CD14-positive monocyte (primary cell): Measurements from ENCODE around the gene CACHD1. TPM values are rescaled to one million over a fixed set of nuclear protein-coding genes. Genes with fewer than 3 reads are reported as not detected.

Source experiments
- DNase-seq, 3 donors: peaks; one replicate each; pipeline ENCODE4 v3.0.0-alpha.2; 2011 to 2022
- H2AFZ ChIP-seq: 2 replicates; pipeline ENCODE4 v1.6.0; 2012; ENCODE audit warnings: mild to moderate bottlenecking, low read depth, low read length, inconsistent platforms; ENCODE audit not compliant: insufficient read depth, poor library complexity, severe bottlenecking
- H3K27ac ChIP-seq, 2 donors: 1 replicate in 1 of 2; 2 replicates in 1 of 2; pipeline ENCODE4 v1.5.1; 2012 to 2013; ENCODE audit warnings: low read length in 2 of 2, control low read depth in 1 of 2, inconsistent platforms in 1 of 2, low read depth in 1 of 2, mild to moderate bottlenecking in 1 of 2
- H3K27me3 ChIP-seq, 2 donors: one replicate each; pipeline versions ENCODE4 v1.6.0 to v1.6.1; 2011 to 2013; ENCODE audit warnings: low read length in 2 of 2; ENCODE audit not compliant: control insufficient read depth in 2 of 2, insufficient read depth in 2 of 2
- H3K36me3 ChIP-seq, 2 donors: replicated peaks in 1 of 2; 1 replicate in 1 of 2; 2 replicates in 1 of 2; pipeline versions ENCODE4 v1.5.1 to v1.6.1; 2012 to 2013; ENCODE audit warnings: low read length in 2 of 2, control low read depth in 1 of 2, inconsistent platforms in 1 of 2, mild to moderate bottlenecking in 1 of 2; ENCODE audit not compliant: insufficient read depth in 2 of 2, control insufficient read depth in 1 of 2
- H3K4me1 ChIP-seq, 2 donors: 1 replicate in 1 of 2; 2 replicates in 1 of 2; pipeline versions ENCODE4 v1.5.1 to v1.6.1; 2012 to 2013; ENCODE audit warnings: low read length in 2 of 2, control low read depth in 1 of 2, inconsistent platforms in 1 of 2, mild to moderate bottlenecking in 1 of 2, moderate library complexity in 1 of 2; ENCODE audit not compliant: insufficient read depth in 2 of 2, control insufficient read depth in 1 of 2
- H3K4me2 ChIP-seq: replicated peaks from 2 replicates; pipeline ENCODE3; 2012; ENCODE audit warnings: low read length, moderate library complexity, mild to moderate bottlenecking; ENCODE audit not compliant: poor library complexity, severe bottlenecking; ENCODE audit errors: extremely low read depth
- H3K4me3 ChIP-seq, 3 experiments: fragments of 200-600 bp in 1 of 3; sonication (generic) in 1 of 3; replicated peaks in 1 of 3; 1 replicate in 2 of 3; 2 replicates in 1 of 3; pipeline ENCODE4 v1.5.1; 2011 to 2013; ENCODE audit warnings: low read length in 3 of 3, mild to moderate bottlenecking in 3 of 3, control low read depth in 2 of 3, low read depth in 2 of 3, inconsistent platforms in 1 of 3, moderate library complexity in 1 of 3
- H3K79me2 ChIP-seq: 2 replicates; pipeline ENCODE4 v1.6.0; 2012; ENCODE audit warnings: mild to moderate bottlenecking, control low read depth, inconsistent platforms, low read length, moderate library complexity; ENCODE audit not compliant: insufficient read depth
- H3K9ac ChIP-seq: 2 replicates; pipeline ENCODE4 v1.6.0; 2017; ENCODE audit warnings: low read length, mild to moderate bottlenecking; ENCODE audit not compliant: insufficient read depth, poor library complexity, severe bottlenecking
- H3K9me3 ChIP-seq, 2 donors: replicated peaks in 1 of 2; 1 replicate in 1 of 2; 2 replicates in 1 of 2; pipeline versions ENCODE4 v1.5.1 to v1.6.1; 2012 to 2013; ENCODE audit warnings: low read length in 2 of 2, control low read depth in 1 of 2; ENCODE audit not compliant: control insufficient read depth in 1 of 2, insufficient read depth in 1 of 2
- H4K20me1 ChIP-seq: 2 replicates; pipeline ENCODE4 v1.6.0; 2012; ENCODE audit warnings: mild to moderate bottlenecking, low read length, control low read depth, moderate library complexity; ENCODE audit not compliant: insufficient read depth
- H3K27ac Mint-ChIP-seq, 7 donors: one replicate each; pipeline ENCODE4 v1.8.0; 2020; ENCODE audit warnings: mild to moderate bottlenecking in 7 of 7, mixed read lengths in 7 of 7, moderate library complexity in 6 of 7, inconsistent platforms in 2 of 7
- H3K27me3 Mint-ChIP-seq, 3 donors: one replicate each; pipeline ENCODE4 v1.8.0; 2021 to 2022; ENCODE audit warnings: low read depth in 3 of 3, mild to moderate bottlenecking in 3 of 3, mixed read lengths in 3 of 3, moderate library complexity in 3 of 3, inconsistent platforms in 1 of 3
- H3K36me3 Mint-ChIP-seq, 2 donors: one replicate each; pipeline ENCODE4 v1.8.0; 2020; ENCODE audit warnings: mixed read lengths in 2 of 2, inconsistent platforms in 1 of 2, mild to moderate bottlenecking in 1 of 2
- H3K4me1 Mint-ChIP-seq: one replicate; pipeline ENCODE4 v1.8.0; 2020; ENCODE audit warnings: mild to moderate bottlenecking, mixed read lengths
- H3K4me3 Mint-ChIP-seq, 2 donors: one replicate each; pipeline ENCODE4 v1.8.0; 2020; ENCODE audit warnings: mild to moderate bottlenecking in 2 of 2, mixed read lengths in 2 of 2, moderate library complexity in 1 of 2
- H3K9me3 Mint-ChIP-seq, 7 donors: one replicate each; pipeline ENCODE4 v1.8.0; 2020 to 2022; ENCODE audit warnings: mixed read lengths in 7 of 7, mild to moderate bottlenecking in 6 of 7, moderate library complexity in 6 of 7, inconsistent platforms in 2 of 7
- WGBS: methylation state at CpG from one replicate; pipeline ENCODE4 v1.1.5; 2013; ENCODE audit warnings: missing lambda C conversion rate; ENCODE audit not compliant: insufficient coverage; 5-methylcytosine and 5-hydroxymethylcytosine counted together
- intact Hi-C, 2 donors: fragments of 100-400 bp; cut with micrococcal nuclease; formaldehyde crosslinking; loops; one replicate each; pipeline versions ENCODE4 v1.15.0 to v1.15.1; 2023
- polyA plus RNA-seq, 3 donors: library from polyadenylated mRNA; depleted of rRNA in 1 of 3; unstranded in 2 of 3; stranded (reverse) in 1 of 3; fragments of 300-500 nt in 2 of 3; fragments of >200 nt in 1 of 3; fragmentation: Illumina TruSeq in 2 of 3; gene quantifications; 1 replicate in 2 of 3; 2 replicates in 1 of 3; pipeline ENCODE4 v1.2.3, GENCODE V29; 2012 to 2021
- TF ChIP-seq, protein P1 (sequence below): fragments of 200-600 bp; IDR thresholded peaks from one replicate; pipeline ENCODE4 v1.8.0; 2022; ENCODE audit warnings: antibody characterized with exemption, mild to moderate bottlenecking

CACHD1 gene
- polyA plus RNA-seq, 3 donors = 0.12 TPM; not detected in 2

GRCh38 chr1:64678366-64678765, 208.4 kb downstream of the CACHD1 start:
- H3K4me1 Mint-ChIP-seq = no peaks in the 10 kb centered on the region
- H3K27ac ChIP-seq = no peak overlapping the region
- H3K27ac Mint-ChIP-seq = no peak overlapping the region
- no peaks in the 10 kb centered on the region for H3K79me2 ChIP-seq
- DNase-seq = no peak
- H3K27me3 Mint-ChIP-seq = peaks cover 0 to 3% (median 1%) of the 10 kb centered on the region in 3 donors
- no peak overlapping the region for H3K4me3 ChIP-seq
- H3K4me2 ChIP-seq = no peak overlapping the region
- intact Hi-C loops = no loop called here
- no peak overlapping the region for H3K9ac ChIP-seq
- 81% methylated on average over 3 of the region's 3 CpGs for WGBS
- no peak overlapping the region for H2AFZ ChIP-seq
- TF ChIP-seq, protein P1, sequence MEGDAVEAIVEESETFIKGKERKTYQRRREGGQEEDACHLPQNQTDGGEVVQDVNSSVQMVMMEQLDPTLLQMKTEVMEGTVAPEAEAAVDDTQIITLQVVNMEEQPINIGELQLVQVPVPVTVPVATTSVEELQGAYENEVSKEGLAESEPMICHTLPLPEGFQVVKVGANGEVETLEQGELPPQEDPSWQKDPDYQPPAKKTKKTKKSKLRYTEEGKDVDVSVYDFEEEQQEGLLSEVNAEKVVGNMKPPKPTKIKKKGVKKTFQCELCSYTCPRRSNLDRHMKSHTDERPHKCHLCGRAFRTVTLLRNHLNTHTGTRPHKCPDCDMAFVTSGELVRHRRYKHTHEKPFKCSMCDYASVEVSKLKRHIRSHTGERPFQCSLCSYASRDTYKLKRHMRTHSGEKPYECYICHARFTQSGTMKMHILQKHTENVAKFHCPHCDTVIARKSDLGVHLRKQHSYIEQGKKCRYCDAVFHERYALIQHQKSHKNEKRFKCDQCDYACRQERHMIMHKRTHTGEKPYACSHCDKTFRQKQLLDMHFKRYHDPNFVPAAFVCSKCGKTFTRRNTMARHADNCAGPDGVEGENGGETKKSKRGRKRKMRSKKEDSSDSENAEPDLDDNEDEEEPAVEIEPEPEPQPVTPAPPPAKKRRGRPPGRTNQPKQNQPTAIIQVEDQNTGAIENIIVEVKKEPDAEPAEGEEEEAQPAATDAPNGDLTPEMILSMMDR = no peak
- no peaks in the 10 kb centered on the region for H3K36me3 Mint-ChIP-seq
- H3K36me3 ChIP-seq = no peaks in the 10 kb centered on the region
- no peaks in the 10 kb centered on the region for H4K20me1 ChIP-seq
- H3K27me3 ChIP-seq = no peaks in the 10 kb centered on the region
- H3K9me3 Mint-ChIP-seq = no peaks in the 10 kb centered on the region
- no peaks in the 10 kb centered on the region for H3K4me1 ChIP-seq
- H3K9me3 ChIP-seq = no peaks in the 10 kb centered on the region
- H3K4me3 Mint-ChIP-seq = no peak overlapping the region

GRCh38 chr1:64679177-64679576, 209.2 kb downstream of the CACHD1 start:
- intact Hi-C loops = no loop called here
- H3K79me2 ChIP-seq = no peaks in the 10 kb centered on the region
- H3K4me3 Mint-ChIP-seq = no peak overlapping the region
- H4K20me1 ChIP-seq = no peaks in the 10 kb centered on the region
- H3K27ac ChIP-seq = no peak overlapping the region
- TF ChIP-seq, protein P1 = no peak
- H3K36me3 Mint-ChIP-seq = no peaks in the 10 kb centered on the region
- H3K36me3 ChIP-seq = no peaks in the 10 kb centered on the region
- no peaks in the 10 kb centered on the region for H3K4me1 ChIP-seq
- H3K27ac Mint-ChIP-seq = no peak overlapping the region
- peaks cover 0 to 3% (median 1%) of the 10 kb centered on the region in 3 donors for H3K27me3 Mint-ChIP-seq
- 81% methylated on average over 3 of the region's 6 CpGs for WGBS
- no peak overlapping the region for H3K9ac ChIP-seq
- H3K9me3 Mint-ChIP-seq = no peaks in the 10 kb centered on the region
- no peaks in the 10 kb centered on the region for H3K9me3 ChIP-seq
- no peak for DNase-seq
- H2AFZ ChIP-seq = no peak overlapping the region
- H3K4me1 Mint-ChIP-seq = no peaks in the 10 kb centered on the region
- no peak overlapping the region for H3K4me2 ChIP-seq
- no peak overlapping the region for H3K4me3 ChIP-seq
- H3K27me3 ChIP-seq = no peaks in the 10 kb centered on the region
